NCI-H345 (cell line): ENCODE data around the gene UNC79.

Experiments
- DNase-seq: peaks from one replicate; lab custom pipeline; 2025; lab: John Stamatoyannopoulos, UW

Gene UNC79

GRCh38 chr14:93548102-93548843 lies 117.5 kb downstream of the UNC79 start:
- no peak for DNase-seq

DNA sequence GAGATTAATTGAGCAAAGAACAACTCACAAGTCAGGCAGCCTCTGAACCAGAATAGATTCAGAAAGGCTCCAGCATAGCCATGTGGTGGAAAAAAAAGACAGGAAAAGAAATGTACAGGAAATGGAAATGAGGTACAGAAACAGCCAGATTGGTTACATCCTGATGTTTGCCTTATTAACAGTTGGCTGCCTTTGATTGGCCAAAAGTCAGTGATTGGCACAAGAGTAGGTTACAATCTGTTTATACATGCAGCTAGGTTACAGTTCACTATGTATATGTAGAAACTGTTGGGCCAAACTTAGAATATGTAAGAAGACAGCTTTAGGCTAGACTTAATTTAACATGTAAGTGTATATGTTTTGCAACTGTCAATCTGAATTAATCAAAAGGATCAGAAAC lies 118.9 kb downstream of the UNC79 start:
- DNase-seq: no peak

- no peak for DNase-seq
Observed at GRCh38 chr14:93564918-93565317, 134.2 kb downstream of the UNC79 start.

DNA sequence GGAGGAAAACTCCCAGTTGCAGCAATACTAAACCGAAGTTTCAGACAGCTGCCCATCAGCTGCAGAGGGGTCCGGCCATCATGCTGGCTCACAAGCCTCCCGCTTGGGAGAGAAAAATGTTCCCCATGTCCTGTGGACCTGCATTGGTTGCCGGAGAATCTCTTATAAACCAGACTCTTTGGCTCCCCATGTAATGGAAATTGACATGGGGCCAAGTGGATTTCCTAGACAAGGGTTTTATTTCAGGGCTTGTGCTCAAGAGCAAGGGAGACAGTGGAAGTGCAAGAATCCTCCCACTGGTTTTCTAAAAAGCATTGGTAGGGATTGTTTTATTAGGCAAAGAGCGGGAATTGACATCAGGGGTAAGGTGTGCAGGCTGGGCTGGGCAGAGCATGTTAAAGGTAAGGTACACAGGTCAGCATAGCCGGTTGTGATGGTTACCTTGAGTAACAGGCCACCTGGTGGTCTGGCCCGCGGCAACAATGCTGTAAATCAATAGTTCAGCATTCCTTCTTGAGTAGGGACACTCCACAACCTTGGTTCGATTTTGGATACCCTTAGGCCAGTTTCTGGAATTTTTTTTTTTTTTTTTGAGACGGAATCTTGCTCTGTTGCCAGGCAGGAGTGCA lies 135.4 kb downstream of the UNC79 start:
- DNase-seq: no peak

DNA sequence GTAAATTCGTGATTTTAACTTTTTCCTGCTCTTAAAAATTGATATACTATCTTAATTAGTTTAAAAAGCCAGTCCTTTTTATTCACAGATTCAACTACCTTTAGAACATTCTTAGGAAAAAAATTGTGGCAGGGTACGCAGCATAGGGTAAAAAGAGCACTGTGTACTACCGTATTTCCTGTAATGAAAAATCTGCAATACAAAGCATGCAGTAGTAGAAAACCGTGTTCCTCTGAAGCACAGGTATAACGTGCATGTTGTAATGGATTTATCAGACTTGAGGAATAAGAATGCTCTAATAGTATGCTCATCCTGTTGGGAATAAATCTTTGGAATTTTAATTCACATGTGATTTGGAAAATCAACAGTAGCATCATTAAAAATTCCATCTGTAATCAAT lies 140.5 kb downstream of the UNC79 start:
- no peak for DNase-seq

GRCh38 chr14:93579178-93579577 lies 148.4 kb downstream of the UNC79 start:
- DNase-seq: no peak

- DNase-seq: no peak
Observed at GRCh38 chr14:93582516-93582915, 151.8 kb downstream of the UNC79 start.

DNA sequence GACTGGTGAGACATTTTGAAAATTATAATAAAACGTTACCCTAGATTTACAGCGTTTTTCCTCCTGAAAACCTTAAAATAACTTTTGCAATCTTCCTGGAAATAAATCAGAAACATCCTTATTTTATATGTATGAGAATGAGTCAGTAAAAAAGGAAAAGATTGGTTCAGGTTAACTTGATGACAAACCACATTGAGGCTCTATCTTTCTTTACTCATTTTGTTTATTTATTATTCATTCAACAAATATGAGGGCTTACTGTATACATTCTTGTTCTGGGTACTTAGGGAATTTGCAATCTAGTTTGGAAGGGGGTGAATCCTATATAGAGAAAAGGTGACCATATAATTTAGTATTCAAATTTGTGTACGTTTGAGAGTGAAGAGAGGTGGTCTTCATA lies 156.6 kb downstream of the UNC79 start:
- DNase-seq: no peak

DNA sequence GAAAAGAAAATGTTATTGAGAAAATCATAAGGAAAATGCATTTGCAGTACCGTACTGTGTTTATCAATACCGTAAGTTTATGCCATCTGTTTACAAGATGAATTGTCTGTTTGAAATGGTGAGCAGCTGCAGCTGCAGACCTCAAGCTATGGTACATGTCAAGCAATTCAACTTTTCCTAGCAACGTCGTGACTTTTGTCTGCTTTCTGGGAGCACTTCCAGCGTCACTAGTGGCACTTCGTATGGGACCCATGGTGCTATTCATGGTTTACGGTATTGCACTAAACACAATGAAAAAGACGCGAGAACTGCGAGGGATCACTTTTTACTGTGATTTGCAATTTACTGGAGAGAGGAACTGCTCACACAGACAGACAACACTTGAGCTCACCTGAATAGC lies 160.8 kb downstream of the UNC79 start:
- no peak for DNase-seq

DNA sequence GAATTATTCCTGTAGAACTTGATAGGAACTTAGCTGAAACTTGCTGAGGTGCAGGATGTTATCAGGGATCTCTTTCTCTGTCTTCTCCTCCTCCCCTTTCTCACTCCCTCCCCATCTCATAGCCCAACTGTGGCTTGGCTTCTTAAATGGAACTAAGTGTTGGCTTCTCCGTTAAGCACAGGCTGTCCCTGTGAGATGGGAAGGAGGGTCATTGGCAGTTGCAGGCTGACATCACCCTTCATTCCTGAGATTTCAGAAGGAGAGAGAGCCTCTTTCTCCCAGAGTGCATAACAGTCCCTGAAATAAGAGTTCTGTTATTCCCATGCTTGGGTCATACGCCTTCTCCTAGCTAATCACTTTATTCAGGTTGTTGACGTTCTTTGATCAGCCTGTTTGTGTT lies 162.0 kb downstream of the UNC79 start:
- no peak for DNase-seq

DNA sequence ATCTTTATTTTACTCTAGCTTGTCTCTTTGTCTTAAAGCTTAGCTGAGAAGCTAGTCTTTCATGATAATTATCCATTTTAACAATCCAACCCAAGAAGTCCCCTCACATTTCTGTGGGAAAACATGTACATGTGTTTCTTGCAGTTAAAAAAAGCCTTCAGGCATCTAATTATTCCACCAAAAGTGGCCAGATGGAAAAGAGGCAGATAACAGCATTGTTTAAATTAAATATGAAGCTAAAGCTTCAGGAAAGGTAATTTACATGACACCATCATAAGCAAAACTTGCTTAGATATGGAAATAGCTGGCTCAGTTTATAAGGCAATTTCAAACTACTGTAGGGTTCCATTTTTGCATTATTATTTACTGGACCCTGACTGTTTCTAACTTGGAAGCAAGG lies 175.4 kb downstream of the UNC79 start:
- no peak for DNase-seq

GRCh38 chr14:93619176-93619793 lies 188.5 kb downstream of the UNC79 start:
- peak; percentile 51 for DNase-seq

DNA sequence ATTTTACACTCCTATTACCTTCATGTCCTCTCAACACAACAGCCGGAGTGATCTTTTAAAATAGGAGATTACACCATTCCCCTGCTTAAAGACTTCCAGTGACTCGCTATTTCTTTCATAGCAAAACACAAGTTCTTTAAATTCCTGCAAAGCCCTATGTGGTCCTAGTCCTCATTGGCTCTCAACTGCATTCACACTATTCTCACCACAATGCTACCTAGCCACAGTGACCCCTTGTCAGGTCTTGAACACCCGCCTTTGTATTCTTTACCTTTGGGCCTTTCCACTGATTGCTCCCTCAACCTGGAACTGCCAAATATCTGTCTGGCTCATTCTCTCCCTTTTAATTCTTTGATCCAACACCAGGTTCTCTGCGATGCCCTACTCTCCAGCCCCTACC lies 197.3 kb downstream of the UNC79 start:
- no peak for DNase-seq

GRCh38 chr14:93629643-93630042 lies 198.9 kb downstream of the UNC79 start:
- DNase-seq: no peak

DNA sequence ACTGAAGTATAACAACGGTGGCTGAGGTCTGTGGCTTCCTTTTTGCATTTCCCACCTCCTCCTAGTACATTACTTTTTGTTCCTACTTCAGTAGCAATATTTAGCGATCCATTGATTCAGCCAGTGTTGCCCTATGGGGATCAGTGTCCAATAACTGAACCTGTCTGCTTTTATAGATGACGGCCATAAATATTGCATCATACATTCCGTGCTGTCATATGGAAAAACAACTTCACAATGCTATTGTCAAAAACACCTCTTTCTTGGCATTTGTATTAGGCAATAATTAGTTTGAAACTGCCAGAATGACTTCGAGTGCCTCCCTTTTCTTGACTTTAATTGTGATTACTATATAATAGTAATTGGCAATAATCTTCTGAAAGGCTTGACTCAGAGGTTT lies 208.1 kb downstream of the UNC79 start:
- no peak for DNase-seq

DNA sequence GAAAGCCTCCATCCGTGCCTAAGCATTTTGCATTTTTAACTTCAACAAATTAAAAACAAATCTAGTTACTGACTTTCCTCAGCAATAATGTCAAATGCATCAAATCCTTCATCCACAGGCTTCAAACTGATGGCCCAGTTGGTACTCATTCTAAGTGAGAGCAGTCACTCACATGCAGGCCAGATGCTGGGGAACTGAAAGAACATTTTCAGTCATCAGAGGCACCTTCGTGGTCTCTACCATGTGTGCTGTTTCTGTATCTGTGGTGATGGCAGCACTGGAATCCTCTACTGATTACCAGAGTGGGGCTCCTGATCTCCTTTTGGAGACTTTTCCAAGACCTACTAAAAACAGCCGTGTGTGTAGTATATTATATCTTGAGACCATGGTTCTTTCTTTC lies 212.4 kb downstream of the UNC79 start:
- no peak for DNase-seq

DNA sequence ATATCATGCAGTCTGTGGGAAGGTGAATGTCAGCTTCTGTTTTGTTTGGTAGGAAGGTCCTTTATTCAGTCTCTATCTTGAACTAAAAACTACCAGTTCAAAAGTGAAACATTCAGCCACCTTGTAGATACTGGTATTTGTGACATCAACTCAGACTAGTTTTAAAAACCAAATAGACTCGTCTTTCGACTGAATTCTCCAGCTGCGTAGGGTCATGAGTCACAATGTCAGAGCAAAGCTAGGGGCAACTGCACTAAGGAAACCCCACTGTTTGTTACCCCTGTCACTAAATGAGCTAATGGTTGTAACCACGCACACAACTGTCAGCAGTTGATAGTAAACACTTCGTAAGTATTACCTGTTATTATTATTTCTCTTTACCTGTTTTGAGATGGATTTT lies 212.9 kb downstream of the UNC79 start:
- no peak for DNase-seq

DNA sequence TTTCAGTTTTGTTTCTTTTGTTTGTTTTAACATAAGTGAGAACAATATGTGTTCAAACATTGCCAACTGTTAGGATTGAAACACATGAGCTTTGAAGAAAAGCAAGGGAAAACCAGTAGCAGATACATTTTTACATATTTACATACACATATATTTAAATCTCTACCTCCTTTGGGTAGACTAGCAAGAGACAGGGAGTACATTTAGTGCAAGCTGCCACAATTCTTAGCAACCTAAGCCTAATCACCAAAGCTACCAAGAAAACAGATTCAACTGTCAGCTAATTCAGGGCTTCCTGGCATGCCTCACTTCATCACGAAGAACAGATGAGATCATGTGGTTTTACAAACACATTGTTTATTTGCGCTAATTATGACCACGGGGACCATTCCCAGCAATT lies 214.5 kb downstream of the UNC79 start:
- no peak for DNase-seq

DNA sequence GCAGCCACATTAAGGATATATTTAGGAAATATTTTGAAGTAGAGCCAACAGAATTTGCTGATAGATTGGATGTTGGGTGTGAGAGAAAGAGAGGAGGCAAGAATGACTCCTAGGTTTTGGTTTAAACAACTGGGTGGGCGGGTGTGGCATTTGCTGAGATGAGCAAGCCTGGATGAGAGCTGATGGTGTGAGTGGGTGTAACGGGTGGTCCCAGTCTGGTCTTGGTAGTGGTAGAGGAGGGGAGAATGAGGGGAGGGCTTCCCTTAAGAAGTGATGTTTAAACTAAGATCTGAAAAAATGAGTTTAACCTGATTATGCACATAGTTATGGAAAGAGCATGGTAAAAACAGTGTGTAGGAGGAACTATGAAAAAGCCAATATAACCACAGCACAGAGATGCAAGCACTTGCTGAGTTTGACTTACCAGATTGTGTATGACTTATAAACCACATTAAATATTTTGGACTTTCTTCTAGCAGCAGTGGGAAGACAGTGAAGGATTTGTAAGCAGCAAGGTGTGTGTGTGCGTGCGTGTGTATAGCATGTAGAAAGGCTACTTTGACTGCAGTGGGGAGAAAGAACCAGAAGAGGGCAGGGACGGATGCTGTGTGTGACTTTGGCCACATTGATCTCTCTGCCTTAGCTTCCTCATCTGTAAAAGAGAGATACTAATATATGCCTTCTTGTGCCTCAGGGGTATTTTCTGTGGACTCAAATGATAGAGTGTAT lies 217.9 kb downstream of the UNC79 start:
- DNase-seq: peak; percentile 6

DNA sequence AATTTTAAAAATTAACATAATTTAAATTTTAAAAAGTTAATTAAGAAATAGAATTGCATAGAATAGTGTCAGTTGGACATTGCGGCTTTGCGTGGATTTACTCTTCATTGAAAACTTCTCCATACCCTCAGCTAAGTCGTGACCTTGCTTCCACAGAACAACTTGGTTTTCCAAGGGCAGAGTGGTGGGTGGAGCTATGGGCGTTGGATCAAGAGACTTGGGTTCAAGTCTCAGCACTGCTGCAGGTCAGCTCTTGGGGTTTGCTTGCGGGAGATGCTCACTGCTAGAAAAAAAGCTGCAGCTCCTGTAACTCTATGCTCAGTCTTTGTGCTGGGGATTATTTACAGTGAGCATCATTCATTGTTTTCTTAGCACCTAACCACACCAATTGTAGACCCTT lies 223.9 kb downstream of the UNC79 start:
- DNase-seq: no peak

DNA sequence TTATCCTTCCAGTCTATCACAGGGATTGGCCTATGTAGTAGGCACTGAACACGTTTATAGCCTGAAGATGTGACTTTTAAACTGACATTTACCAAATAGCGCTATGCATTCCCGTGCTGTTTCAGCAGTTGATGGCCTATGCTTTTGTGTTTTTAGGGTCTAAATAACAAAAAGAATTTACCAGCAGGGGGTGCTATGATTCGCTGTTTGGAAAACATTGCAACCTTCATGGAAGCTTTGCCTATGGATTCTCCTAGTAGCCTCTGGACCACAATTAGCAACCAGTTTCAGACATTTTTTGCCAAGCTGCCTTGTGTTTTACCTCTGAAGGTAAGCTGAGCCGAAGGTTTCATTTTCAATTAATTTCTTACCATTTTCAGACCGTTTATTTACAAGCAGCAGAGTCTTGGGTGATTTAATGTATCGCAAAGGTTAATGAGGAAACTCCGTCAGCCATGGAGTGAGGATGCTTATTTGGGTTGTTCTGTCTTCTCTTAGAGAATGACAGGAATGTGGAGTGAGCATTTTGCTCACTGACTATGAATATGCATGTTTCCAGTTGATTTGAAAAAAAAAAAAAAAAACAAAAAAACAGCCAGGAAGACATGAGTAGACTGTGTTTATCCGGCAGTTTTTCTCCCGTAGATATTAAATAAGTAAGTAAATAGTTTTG lies 224.5 kb downstream of the UNC79 start:
- DNase-seq: peak; percentile 68

DNA sequence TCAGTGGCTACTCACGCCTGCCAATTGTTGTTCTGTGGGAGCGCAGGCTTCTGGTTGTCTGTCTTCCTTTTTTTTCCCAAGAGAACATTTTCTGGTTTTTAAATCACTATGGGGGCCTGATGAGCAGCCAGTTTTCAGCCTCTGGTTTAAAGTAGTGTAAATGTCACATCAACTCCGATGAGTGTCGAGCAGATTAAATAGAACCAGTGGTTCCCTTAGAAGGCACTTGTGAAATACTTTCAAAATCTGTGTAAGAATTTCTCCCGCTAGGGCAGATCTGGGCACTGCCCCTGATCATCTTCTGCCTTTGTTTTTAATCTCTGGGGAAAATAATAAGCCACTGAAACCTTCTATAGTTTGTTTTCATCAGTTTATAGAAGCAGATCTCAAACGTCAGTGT lies 227.1 kb downstream of the UNC79 start:
- DNase-seq: no peak
